Ascending aorta (tissue), 2 donors: ENCODE data around the gene TMEM248. TPM values are rescaled to one million over a fixed set of nuclear protein-coding genes. Genes with fewer than 3 reads are reported as not detected.
A peak's percentile ranks its signal among the peaks of the same experiment; 100 is the strongest.

Experiments used
- DNase-seq, 2 donors: peaks; one replicate each; pipeline ENCODE4 v3.0.0-alpha.2; 2019; ENCODE audit warnings: low spot score in 2 of 2
- H3K27ac ChIP-seq, 2 donors: fragments of 200-600 bp; sonication (generic); one replicate each; pipeline ENCODE4 v1.5.1; 2016 to 2017; ENCODE audit warnings: mild to moderate bottlenecking in 1 of 2
- H3K27me3 ChIP-seq: fragments of 200-600 bp; sonication (generic); one replicate; pipeline ENCODE4 v1.5.1; 2017
- H3K36me3 ChIP-seq, 2 donors: fragments of 200-600 bp; sonication (generic); one replicate each; pipeline ENCODE4 v1.5.1; 2016
- H3K4me1 ChIP-seq, 2 donors: fragments of 200-600 bp; sonication (generic); one replicate each; pipeline ENCODE4 v1.5.1; 2016 to 2017; ENCODE audit warnings: mild to moderate bottlenecking in 1 of 2
- H3K4me3 ChIP-seq, 2 donors: fragments of 200-600 bp; sonication (generic); one replicate each; pipeline ENCODE4 v1.5.1; 2016 to 2017; ENCODE audit warnings: mild to moderate bottlenecking in 1 of 2
- H3K9me3 ChIP-seq, 2 donors: fragments of 200-600 bp; sonication (generic); one replicate each; pipeline ENCODE4 v1.5.1; 2016
- intact Hi-C: fragments of 100-400 bp; cut with DNase I; formaldehyde crosslinking; loops from one replicate; pipeline ENCODE4 v1.15.1; 2023
- total RNA-seq: library from RNA; depleted of rRNA; stranded (reverse); fragments of >200 nt; gene quantifications from one replicate; pipeline ENCODE4 v1.1.0, GENCODE V29; 2016
- TF ChIP-seq, protein P1 (sequence below), 3 experiments: fragments of 200-600 bp in 2 of 3; fragments of 450-650 bp in 1 of 3; sonication (generic) in 2 of 3; IDR thresholded peaks; one replicate each; pipeline ENCODE4 v1.5.1; 2016 to 2019; ENCODE audit warnings: antibody characterized with exemption in 3 of 3, mild to moderate bottlenecking in 1 of 3, moderate library complexity in 1 of 3

The TMEM248 gene
- total RNA-seq, 1 donor from 2014 or later, result 278 TPM

DNA sequence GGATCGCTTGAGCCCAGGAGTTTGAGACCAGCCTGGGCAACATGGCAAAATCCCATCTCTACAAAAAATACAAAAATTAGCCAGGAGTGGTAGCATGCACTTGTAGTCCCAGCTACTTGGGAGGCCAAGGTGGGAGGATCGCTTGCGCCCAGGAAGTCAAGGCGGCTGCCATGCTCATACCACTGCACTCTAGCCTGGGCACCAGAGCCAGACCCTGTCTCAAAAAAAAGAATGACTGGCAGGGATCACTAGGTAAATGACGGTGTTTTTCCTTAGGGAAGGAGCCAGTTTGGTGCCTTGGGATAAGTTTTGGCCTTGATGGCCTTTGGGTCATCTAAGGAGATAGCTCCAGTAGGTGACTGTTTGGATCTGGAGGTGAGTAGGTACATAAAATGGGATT is 8.9 kb downstream of the TMEM248 start:
- no peak for DNase-seq
- Histone ChIP-seq H3K36me3 (peaks cover 0 to 4% of the 10 kb centered on the region in 2 donors), H3K27me3 (no peaks in the 10 kb centered on the region), H3K9me3 (no peaks in the 10 kb centered on the region), H3K4me1 (peaks cover 0 to 29% of the 10 kb centered on the region in 2 donors), H3K4me3 (no peak overlapping the region), H3K27ac (no peak overlapping the region)
- intact Hi-C loops, result loop anchor here (10.0 kb wide), 1 partner anchor 1175 kb away; no protein-coding TSS in a partner anchor
- TF ChIP-seq, protein P1, sequence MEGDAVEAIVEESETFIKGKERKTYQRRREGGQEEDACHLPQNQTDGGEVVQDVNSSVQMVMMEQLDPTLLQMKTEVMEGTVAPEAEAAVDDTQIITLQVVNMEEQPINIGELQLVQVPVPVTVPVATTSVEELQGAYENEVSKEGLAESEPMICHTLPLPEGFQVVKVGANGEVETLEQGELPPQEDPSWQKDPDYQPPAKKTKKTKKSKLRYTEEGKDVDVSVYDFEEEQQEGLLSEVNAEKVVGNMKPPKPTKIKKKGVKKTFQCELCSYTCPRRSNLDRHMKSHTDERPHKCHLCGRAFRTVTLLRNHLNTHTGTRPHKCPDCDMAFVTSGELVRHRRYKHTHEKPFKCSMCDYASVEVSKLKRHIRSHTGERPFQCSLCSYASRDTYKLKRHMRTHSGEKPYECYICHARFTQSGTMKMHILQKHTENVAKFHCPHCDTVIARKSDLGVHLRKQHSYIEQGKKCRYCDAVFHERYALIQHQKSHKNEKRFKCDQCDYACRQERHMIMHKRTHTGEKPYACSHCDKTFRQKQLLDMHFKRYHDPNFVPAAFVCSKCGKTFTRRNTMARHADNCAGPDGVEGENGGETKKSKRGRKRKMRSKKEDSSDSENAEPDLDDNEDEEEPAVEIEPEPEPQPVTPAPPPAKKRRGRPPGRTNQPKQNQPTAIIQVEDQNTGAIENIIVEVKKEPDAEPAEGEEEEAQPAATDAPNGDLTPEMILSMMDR (IDR thresholded peaks at IDR 0.05), result no peak

- H3K4me3 ChIP-seq, result no peak overlapping the region
- H3K36me3 ChIP-seq, result peaks cover 0 to 4% of the 10 kb centered on the region in 2 donors
- peaks cover 0 to 26% of the 10 kb centered on the region in 2 donors for H3K4me1 ChIP-seq
- TF ChIP-seq, protein P1 (IDR thresholded peaks at IDR 0.05), result no peak
- H3K9me3 ChIP-seq, result no peaks in the 10 kb centered on the region
- no peak overlapping the region for H3K27ac ChIP-seq
- no peak for DNase-seq
- no peaks in the 10 kb centered on the region for H3K27me3 ChIP-seq
- intact Hi-C loops, result no loop called here
Measured at GRCh38 chr7:66930341-66930740, 9.3 kb downstream of the TMEM248 start.

- no peak overlapping the region for H3K4me3 ChIP-seq
- no peaks in the 10 kb centered on the region for H3K9me3 ChIP-seq
- TF ChIP-seq, protein P1 (IDR thresholded peaks at IDR 0.05), result no peak
- H3K4me1 ChIP-seq, result peaks cover 0 to 24% of the 10 kb centered on the region in 2 donors
- no peaks in the 10 kb centered on the region for H3K36me3 ChIP-seq
- H3K27me3 ChIP-seq, result no peaks in the 10 kb centered on the region
- DNase-seq, result no peak
- intact Hi-C loops, result no loop called here
- peak overlapping the region; percentile 54 to 71 for H3K27ac ChIP-seq
Measured at GRCh38 chr7:66933469-66933868, 12.4 kb downstream of the TMEM248 start.

DNA sequence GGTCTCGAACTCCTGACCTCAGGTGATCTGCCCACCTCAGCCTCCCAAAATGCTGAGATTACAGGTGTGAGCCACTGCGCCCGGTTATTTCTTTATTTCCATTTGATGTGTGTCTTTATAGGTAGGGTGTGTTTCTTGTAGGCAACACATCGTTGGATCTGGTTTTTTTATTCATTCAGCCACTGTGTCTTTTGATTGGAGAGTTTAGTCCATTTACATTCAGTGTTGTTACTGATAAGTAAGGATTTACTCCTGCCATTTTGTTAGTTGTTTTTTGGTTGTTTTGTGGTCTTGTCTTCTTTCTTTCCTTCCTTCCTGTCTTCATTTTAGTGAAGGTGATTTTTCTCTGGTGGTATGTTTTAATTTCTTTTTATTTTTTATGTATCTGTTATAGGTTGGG is 16.9 kb downstream of the TMEM248 start:
- intact Hi-C loops, result no loop called here
- no peaks in the 10 kb centered on the region for H3K27me3 ChIP-seq
- H3K4me1 ChIP-seq, result peaks cover 0 to 9% of the 10 kb centered on the region in 2 donors
- TF ChIP-seq, protein P1 (IDR thresholded peaks at IDR 0.05), result no peak
- no peaks in the 10 kb centered on the region for H3K9me3 ChIP-seq
- H3K27ac ChIP-seq, result peak overlapping the region; percentile 6 to 26
- DNase-seq, result no peak
- no peak overlapping the region for H3K4me3 ChIP-seq
- H3K36me3 ChIP-seq, result peaks cover 10 to 11% of the 10 kb centered on the region in 2 donors

- peaks cover 16 to 25% of the 10 kb centered on the region in 2 donors for H3K36me3 ChIP-seq
- no peak for DNase-seq
- no peak overlapping the region for H3K4me3 ChIP-seq
- no peak overlapping the region for H3K27ac ChIP-seq
- TF ChIP-seq, protein P1 (IDR thresholded peaks at IDR 0.05), result no peak
- no peaks in the 10 kb centered on the region for H3K27me3 ChIP-seq
- peaks cover 0 to 4% of the 10 kb centered on the region in 2 donors for H3K4me1 ChIP-seq
- no peaks in the 10 kb centered on the region for H3K9me3 ChIP-seq
- intact Hi-C loops, result no loop called here
Measured at GRCh38 chr7:66939325-66939724, 18.3 kb downstream of the TMEM248 start.

GRCh38 chr7:66946545-66946944 is 25.5 kb downstream of the TMEM248 start:
- H3K4me1 ChIP-seq, result no peaks in the 10 kb centered on the region
- H3K27ac ChIP-seq, result no peak overlapping the region
- no peaks in the 10 kb centered on the region for H3K27me3 ChIP-seq
- H3K9me3 ChIP-seq, result no peaks in the 10 kb centered on the region
- DNase-seq, result no peak
- no peak overlapping the region for H3K4me3 ChIP-seq
- TF ChIP-seq, protein P1 (IDR thresholded peaks at IDR 0.05), result no peak
- intact Hi-C loops, result no loop called here
- H3K36me3 ChIP-seq, result peaks cover 66 to 88% of the 10 kb centered on the region in 2 donors
